ENCODE results near the gene ROR1.

ROR1 gene

GRCh38 chr1:63906047-63906704 is 132.4 kb downstream of the ROR1 start:
- no peak for DNase-seq

- DNase-seq: no peak
Observed at GRCh38 chr1:63907051-63907450, 133.2 kb downstream of the ROR1 start.

GRCh38 chr1:63908016-63908415 is 134.2 kb downstream of the ROR1 start:
- DNase-seq: no peak

GRCh38 chr1:63909526-63909925 is 135.7 kb downstream of the ROR1 start:
- DNase-seq: no peak

GRCh38 chr1:63911049-63911448 is 137.2 kb downstream of the ROR1 start:
- DNase-seq: no peak

GRCh38 chr1:63912643-63913042 is 138.8 kb downstream of the ROR1 start:
- DNase-seq: no peak

- DNase-seq: no peak
Observed at GRCh38 chr1:63913533-63913932, 139.7 kb downstream of the ROR1 start.

GRCh38 chr1:63914241-63914640 is 140.4 kb downstream of the ROR1 start:
- DNase-seq: no peak

GRCh38 chr1:63914706-63915105 is 140.9 kb downstream of the ROR1 start:
- DNase-seq: no peak

- DNase-seq: no peak
Observed at GRCh38 chr1:63915121-63915520, 141.3 kb downstream of the ROR1 start.

GRCh38 chr1:63916485-63917360 is 142.9 kb downstream of the ROR1 start:
- DNase-seq: no peak

GRCh38 chr1:63917571-63918417 is 144.0 kb downstream of the ROR1 start:
- no peak for DNase-seq

- no peak for DNase-seq
Observed at GRCh38 chr1:63918418-63918945, 144.7 kb downstream of the ROR1 start.

GRCh38 chr1:63920154-63921117 is 146.6 kb downstream of the ROR1 start:
- DNase-seq: no peak

GRCh38 chr1:63921359-63921758 is 147.5 kb downstream of the ROR1 start:
- no peak for DNase-seq

GRCh38 chr1:63921802-63922201 is 148.0 kb downstream of the ROR1 start:
- DNase-seq: no peak

GRCh38 chr1:63922848-63923247 is 149.0 kb downstream of the ROR1 start:
- DNase-seq: no peak

- no peak for DNase-seq
Observed at GRCh38 chr1:63923302-63923701, 149.5 kb downstream of the ROR1 start.

- DNase-seq: no peak
Observed at GRCh38 chr1:63924600-63924999, 150.8 kb downstream of the ROR1 start.
